NCI-H2196 treated with DMSO at 0.1 percent for 48 hours (cell line): ENCODE data around the gene GRIK1.

Source experiments
- DNase-seq: peaks from one replicate; lab custom pipeline; 2025; ENCODE audit not compliant: unreplicated experiment; lab: John Stamatoyannopoulos, UW

GRIK1 gene

GRCh38 chr21:29647353-29647781 is 292.4 kb downstream of the GRIK1 start:
- DNase-seq = no peak

GRCh38 chr21:29645666-29646553 is 293.9 kb downstream of the GRIK1 start:
- no peak for DNase-seq

GRCh38 chr21:29643289-29643688 is 296.5 kb downstream of the GRIK1 start:
- no peak for DNase-seq

GRCh38 chr21:29642551-29643245 is 297.1 kb downstream of the GRIK1 start:
- no peak for DNase-seq

GRCh38 chr21:29641635-29642550 is 297.9 kb downstream of the GRIK1 start:
- DNase-seq = no peak

- DNase-seq = no peak
Measured at GRCh38 chr21:29641001-29641634, 298.7 kb downstream of the GRIK1 start.

GRCh38 chr21:29640080-29640508 is 299.7 kb downstream of the GRIK1 start:
- no peak for DNase-seq

GRCh38 chr21:29639366-29640079 is 300.3 kb downstream of the GRIK1 start:
- no peak for DNase-seq

- no peak for DNase-seq
Measured at GRCh38 chr21:29638761-29639327, 301.0 kb downstream of the GRIK1 start.

GRCh38 chr21:29638138-29638537 is 301.7 kb downstream of the GRIK1 start:
- DNase-seq = no peak

GRCh38 chr21:29637553-29637952 is 302.2 kb downstream of the GRIK1 start:
- DNase-seq = no peak

GRCh38 chr21:29637134-29637533 is 302.7 kb downstream of the GRIK1 start:
- DNase-seq = no peak

GRCh38 chr21:29634418-29634817 is 305.4 kb downstream of the GRIK1 start:
- DNase-seq = no peak

GRCh38 chr21:29633756-29634155 is 306.0 kb downstream of the GRIK1 start:
- no peak for DNase-seq

GRCh38 chr21:29630441-29630840 is 309.4 kb downstream of the GRIK1 start:
- DNase-seq = no peak

- DNase-seq = no peak
Measured at GRCh38 chr21:29627905-29628304, 311.9 kb downstream of the GRIK1 start.

- no peak for DNase-seq
Measured at GRCh38 chr21:29626801-29627470, 312.9 kb downstream of the GRIK1 start.

GRCh38 chr21:29625990-29626389 is 313.8 kb downstream of the GRIK1 start:
- DNase-seq = no peak

GRCh38 chr21:29624776-29625175 is 315.0 kb downstream of the GRIK1 start:
- DNase-seq = no peak
